Measurements from ENCODE around the gene GNL1.

GNL1 gene

DNA sequence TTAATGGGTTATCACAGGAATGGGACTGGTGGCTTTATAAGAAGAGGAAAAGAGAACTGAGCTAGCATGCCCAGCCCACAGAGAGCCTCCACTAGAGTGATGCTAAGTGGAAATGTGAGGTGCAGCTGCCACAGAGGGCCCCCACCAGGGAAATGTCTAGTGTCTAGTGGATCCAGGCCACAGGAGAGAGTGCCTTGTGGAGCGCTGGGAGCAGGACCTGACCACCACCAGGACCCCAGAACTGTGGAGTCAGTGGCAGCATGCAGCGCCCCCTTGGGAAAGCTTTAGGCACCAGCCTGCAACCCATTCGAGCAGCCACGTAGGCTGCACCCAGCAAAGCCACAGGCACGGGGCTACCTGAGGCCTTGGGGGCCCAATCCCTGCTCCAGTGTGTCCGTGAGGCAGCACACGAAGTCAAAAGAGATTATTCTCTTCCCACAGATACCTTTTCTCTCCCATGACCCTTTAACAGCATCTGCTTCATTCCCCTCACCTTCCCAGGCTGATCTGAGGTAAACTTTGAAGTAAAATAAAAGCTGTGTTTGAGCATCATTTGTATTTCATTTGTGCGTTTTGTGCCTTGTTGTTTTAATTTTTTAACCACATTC, 62.5 kb downstream of the GNL1 start:
- DNase-seq = no peak

DNA sequence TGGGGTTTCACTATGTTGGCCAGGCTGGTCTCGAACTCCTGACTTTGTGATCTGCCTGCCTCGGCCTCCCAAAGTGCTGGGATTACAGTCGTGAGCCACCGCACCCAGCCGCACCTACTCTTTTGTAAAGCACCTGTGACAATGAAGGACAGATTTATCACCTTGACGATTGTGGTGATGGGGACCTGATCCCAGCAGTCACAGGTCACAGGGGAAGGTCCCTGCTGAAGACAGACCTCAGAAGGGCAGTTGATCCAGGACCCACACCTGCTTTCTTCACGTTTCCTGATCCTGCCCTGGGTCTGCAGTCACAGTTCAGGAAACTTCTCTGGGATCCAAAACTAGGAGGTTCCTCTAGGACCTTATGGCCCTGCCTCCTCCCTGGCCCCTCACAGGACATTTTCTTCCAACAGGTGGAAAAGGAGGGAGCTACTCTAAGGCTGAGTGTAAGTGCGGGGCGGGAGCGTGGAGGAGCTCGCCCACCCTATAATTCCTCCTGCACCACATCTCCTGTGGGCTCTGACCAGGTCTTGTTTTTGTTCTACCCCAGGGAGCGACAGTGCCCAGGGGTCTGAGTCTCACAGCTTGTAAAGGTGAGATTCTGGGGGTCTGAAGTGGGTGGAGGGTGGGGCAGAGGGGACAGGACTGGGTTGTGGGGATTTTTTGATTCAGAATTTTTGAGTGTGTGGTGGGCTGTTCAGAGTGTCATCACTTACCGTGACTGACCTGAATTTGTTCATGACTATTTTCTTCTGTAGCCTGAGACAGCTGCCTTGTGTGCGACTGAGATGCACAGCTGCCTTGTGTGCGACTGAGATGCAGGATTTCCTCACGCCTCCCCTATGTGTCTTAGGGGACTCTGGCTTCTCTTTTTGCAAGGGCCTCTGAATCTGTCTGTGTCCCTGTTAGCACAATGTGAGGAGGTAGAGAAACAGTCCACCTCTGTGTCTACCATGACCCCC, 64.0 kb downstream of the GNL1 start:
- no peak for DNase-seq
